ENCODE measurements around the gene TMA7B.

TMA7B gene

DNA sequence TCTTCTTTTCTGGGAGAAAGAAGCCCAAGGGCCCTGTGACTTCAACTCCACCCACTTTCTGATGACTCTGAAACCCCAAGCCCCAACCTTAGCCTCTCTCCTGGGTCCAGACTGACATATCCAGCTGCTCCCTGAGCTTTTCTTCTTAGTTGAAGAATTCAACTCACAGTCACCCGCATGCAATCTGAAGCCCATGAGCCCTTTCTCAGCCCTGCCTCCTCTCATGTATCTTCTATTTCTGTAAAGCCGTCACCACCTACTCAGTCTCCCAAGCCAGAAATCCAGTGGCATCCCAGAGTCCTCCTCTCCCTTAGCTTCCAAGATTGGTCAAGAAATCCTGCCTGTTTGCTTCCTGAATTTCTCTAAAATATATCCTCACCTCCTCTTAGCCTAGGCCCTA lies 7.1 kb upstream of the TMA7B start:
- DNase-seq (ENCODE audit: low spot score in 2 of 2) (no peak), ATAC-seq (ENCODE audit: low read depth) (no peak)
- Mint-ChIP-seq H3K4me3 (no peak overlapping the region), H3K36me3 (peaks cover 20% of the 10 kb centered on the region), H3K27ac (no peak overlapping the region), H3K27me3 (peaks cover 4% of the 10 kb centered on the region), H3K9me3 (no peaks in the 10 kb centered on the region), H3K4me1 (peaks cover 38% of the 10 kb centered on the region)

DNA sequence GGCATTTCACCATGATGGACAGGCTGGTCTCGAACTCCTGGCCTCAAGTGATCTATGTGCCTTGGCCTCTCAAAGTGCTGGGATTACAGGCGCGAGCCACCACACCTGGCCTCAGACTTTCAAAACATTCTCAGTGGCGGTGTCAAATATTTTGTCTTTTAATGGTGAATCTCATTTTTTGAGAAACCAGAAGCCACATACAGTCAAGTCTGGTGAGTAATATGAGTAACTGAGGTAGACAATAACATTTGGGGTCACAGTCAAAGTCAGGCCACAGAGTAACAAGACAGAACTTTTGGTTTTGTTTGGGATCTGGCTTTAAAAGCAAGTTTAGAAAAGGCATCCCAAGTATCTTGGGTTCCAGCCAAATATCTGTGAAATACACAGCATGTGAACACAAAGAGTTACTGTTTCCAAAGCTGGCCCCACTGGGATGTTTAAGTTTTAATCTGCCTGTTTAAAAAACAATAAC lies 5.6 kb upstream of the TMA7B start:
- ATAC-seq (ENCODE audit: low read depth), result no peak
- no peaks in the 10 kb centered on the region for H3K9me3 Mint-ChIP-seq
- H3K27me3 Mint-ChIP-seq, result peaks cover 8% of the 10 kb centered on the region
- H3K4me3 Mint-ChIP-seq, result no peak overlapping the region
- peaks cover 32% of the 10 kb centered on the region for H3K4me1 Mint-ChIP-seq
- no peak for DNase-seq (ENCODE audit: low spot score in 2 of 2)
- H3K27ac Mint-ChIP-seq, result no peak overlapping the region
- H3K36me3 Mint-ChIP-seq, result peaks cover 27% of the 10 kb centered on the region

DNA sequence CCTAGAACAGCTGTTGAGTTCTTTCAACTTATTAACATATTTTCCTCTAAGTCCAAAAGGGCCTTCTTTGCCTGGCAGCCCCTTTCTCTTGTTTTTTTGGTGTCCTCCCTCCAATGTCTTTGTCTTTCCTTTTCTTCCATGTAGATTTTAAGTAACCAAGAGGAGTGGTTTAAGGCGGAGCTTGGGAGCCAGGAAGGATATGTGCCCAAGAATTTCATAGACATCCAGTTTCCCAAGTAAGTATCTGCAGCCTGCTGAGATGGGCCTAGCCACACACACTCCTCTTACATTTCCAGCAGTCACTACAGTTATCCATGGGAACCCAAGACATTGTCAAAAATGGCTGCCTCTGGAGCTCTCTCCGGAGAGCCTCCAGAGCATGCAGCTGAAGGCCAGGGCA lies 4.5 kb upstream of the TMA7B start:
- DNase-seq (ENCODE audit: low spot score in 2 of 2) (no peak), ATAC-seq (ENCODE audit: low read depth) (no peak)
- Mint-ChIP-seq H3K4me1 (peaks cover 23% of the 10 kb centered on the region), H3K27me3 (peaks cover 10% of the 10 kb centered on the region), H3K4me3 (no peak overlapping the region), H3K27ac (no peak overlapping the region), H3K36me3 (peaks cover 33% of the 10 kb centered on the region), H3K9me3 (no peaks in the 10 kb centered on the region)

DNA sequence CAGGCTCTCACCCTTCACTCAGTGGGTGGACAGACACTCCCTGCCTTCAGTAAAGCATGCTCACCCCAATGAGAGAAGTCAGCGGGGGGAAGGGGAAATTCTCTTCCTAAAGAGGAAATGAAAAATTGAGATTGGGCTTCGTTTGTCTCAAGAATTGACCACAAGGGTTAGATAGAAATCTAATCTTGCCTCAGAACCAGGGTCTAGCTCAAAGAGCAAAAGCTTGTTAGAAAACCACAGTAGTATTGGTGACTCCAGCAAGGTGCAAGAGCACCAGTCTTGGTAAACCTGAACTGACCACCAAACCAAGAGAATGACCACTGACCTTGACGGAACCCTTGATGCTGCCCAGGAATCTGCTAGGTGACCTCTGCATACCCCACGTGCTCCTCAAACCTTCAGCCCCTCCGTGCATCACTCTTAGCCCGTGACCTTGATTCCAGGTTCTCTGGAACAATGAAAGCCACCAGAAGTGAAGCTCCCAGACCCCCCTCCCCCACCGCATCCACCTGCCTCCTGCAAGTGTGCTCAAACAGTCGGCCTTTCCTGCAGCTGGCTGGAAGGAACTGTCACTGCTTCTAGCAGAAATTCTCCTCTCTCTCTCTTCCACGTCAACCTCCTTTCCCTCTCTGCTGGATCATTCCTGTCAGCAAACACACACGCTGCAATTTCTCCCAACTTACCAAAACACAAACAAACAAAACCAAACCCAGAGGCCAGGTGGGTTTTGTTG lies 3.1 kb upstream of the TMA7B start:
- peaks cover 10% of the 10 kb centered on the region for H3K27me3 Mint-ChIP-seq
- peaks cover 33% of the 10 kb centered on the region for H3K36me3 Mint-ChIP-seq
- H3K4me3 Mint-ChIP-seq, result no peak overlapping the region
- ATAC-seq (ENCODE audit: low read depth) (peak; percentile 31), DNase-seq (ENCODE audit: low spot score in 2 of 2) (no peak)
- H3K9me3 Mint-ChIP-seq, result no peaks in the 10 kb centered on the region
- H3K4me1 Mint-ChIP-seq, result peaks cover 14% of the 10 kb centered on the region
- peak overlapping the region; percentile 48 for H3K27ac Mint-ChIP-seq

DNA sequence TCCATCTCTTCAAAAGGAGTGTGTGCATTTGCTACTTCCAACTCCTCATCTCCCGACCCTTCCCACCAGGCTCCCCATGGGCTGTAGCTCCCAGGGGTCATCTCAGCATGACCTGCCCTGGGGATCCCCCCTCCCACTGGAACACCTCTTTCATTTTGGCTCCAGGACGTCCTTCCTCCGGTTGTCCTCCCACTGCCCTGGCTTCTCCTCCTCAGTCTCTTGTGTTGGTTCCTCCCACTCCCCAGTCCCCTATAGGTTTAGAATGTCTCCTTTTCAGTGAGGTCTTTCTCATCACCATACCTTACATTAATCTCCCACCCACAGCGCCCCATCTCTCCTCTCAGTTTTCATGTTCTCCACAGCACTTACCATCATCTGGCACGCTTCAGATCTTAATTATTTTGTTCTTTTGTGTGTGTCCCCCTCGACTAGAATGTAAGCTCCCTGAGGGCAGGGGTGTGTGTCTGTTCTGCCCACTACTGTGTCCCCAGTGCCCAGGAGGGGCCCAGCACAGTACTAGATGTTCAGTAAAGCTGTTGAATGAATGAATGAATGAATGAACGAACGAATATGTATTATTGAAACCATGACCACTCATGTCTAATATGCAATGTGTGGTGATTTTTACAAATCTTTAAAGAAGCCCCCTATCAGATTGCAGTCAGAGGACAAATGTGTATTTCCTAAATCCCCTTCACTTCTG lies 2.0 kb upstream of the TMA7B start:
- no peak overlapping the region for H3K27ac Mint-ChIP-seq
- no peak for DNase-seq (ENCODE audit: low spot score in 2 of 2)
- peaks cover 33% of the 10 kb centered on the region for H3K36me3 Mint-ChIP-seq
- no peak overlapping the region for H3K4me3 Mint-ChIP-seq
- peaks cover 14% of the 10 kb centered on the region for H3K4me1 Mint-ChIP-seq
- H3K27me3 Mint-ChIP-seq, result peaks cover 10% of the 10 kb centered on the region
- ATAC-seq (ENCODE audit: low read depth), result no peak
- H3K9me3 Mint-ChIP-seq, result no peaks in the 10 kb centered on the region

DNA sequence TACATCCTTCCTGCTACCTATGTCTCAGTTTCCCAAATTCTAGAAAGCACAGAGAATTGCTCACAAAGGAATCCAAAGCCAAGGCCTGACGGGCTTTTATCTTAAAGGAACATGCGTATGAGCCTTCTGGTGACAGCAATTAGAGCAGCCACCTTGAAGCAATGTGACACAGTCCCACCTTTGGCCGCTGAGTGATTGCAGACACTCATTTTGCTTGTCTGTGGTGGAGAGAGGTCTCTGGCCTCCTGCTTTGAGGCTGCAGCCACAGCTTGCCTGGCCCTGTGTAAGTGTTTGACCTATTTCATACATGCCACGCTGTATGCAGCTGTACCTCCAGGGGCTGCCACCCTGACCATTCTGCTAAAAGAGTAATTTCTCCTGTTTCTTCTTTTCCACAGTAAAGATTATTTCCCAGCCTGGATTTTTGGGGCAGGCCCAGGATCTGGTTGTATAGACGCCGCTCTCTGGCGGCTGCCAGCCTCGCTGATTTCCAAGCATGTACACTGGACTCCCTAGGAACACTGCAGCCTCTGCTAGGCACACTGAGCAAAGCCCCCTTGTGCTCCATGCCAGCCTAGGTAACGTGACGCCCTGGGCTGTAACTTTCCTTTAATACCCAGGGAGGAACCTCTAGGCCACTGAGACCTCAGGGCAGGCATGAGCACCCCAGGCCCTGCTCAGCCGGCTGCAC lies 1.1 kb upstream of the TMA7B start:
- no peak for ATAC-seq (ENCODE audit: low read depth)
- H3K27me3 Mint-ChIP-seq, result peaks cover 10% of the 10 kb centered on the region
- no peak overlapping the region for H3K4me3 Mint-ChIP-seq
- H3K4me1 Mint-ChIP-seq, result peaks cover 14% of the 10 kb centered on the region
- DNase-seq (ENCODE audit: low spot score in 2 of 2), result no peak
- H3K9me3 Mint-ChIP-seq, result no peaks in the 10 kb centered on the region
- H3K27ac Mint-ChIP-seq, result no peak overlapping the region
- H3K36me3 Mint-ChIP-seq, result peaks cover 31% of the 10 kb centered on the region

DNA sequence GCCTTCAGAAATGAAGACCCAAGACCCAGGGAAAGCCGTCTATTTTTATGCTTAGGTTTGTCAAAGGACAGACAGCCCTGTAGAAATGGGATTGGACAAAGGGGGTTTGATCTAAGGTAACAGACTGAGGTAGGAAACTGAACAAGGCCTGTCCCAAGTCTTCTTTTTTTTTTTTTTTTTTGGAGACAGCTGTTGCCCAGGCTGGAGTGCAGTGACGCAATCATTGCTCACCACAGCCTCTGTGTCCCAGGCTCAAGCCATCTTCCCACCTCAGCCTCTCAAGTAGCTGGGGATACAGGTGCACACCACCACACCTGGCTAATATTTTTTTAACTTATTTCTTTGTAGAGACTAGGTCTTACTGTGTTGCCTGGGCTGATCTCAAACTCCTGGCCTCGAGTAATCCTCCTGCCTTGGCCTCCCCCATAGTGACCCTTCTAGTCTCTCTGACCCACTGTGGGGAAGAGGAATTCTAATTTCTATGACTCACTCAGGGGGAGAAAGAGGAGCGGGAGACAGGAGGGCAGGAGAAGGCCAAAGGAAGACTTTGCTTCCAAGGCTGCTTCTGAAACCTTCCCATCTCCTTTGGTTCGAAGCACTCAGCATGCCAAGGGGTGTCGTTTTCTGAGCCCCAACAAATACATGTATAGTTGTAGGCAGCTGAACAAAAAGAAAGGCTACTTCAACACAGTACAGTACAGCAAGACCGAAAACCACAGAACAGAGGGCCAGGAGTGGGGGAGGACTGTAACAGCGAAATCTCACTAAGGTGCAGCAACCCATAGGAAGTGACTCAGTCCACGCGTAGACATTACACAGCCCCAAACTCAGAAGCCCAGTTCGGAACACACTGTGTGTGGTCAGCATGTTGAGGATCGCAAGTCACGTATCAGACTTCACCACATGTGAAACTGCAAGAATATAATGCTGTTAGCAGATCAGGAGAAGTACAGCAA lies 872 bp downstream of the TMA7B start:
- Mint-ChIP-seq H3K36me3 (peaks cover 31% of the 10 kb centered on the region), H3K4me3 (no peak overlapping the region), H3K4me1 (peaks cover 14% of the 10 kb centered on the region), H3K9me3 (no peaks in the 10 kb centered on the region), H3K27me3 (peaks cover 12% of the 10 kb centered on the region), H3K27ac (no peak overlapping the region)
- DNase-seq (ENCODE audit: low spot score in 2 of 2) (no peak), ATAC-seq (ENCODE audit: low read depth) (no peak)

DNA sequence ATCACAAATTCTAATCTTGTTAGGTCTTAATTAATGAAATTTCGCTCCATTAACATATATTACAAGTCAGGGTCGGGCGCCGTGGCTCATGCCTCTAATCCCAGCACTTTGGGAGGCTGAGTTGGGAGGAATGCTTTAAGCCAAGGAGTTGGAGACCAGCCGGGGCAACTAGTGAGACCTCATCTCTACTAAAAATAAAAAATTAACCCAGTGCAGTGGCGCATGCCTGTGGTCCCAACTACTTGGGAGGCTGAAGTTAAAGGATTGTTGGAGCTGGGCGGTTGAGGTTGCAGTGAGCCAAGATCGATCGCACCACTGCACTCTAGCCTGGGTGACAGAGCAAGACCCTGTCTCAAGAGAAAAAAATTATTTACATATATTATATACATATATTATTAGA lies 1.9 kb downstream of the TMA7B start:
- peaks cover 12% of the 10 kb centered on the region for H3K27me3 Mint-ChIP-seq
- peaks cover 10% of the 10 kb centered on the region for H3K4me1 Mint-ChIP-seq
- no peak overlapping the region for H3K27ac Mint-ChIP-seq
- H3K36me3 Mint-ChIP-seq, result peaks cover 31% of the 10 kb centered on the region
- H3K9me3 Mint-ChIP-seq, result no peaks in the 10 kb centered on the region
- no peak overlapping the region for H3K4me3 Mint-ChIP-seq
- ATAC-seq (ENCODE audit: low read depth), result no peak
- no peak for DNase-seq (ENCODE audit: low spot score in 2 of 2)

DNA sequence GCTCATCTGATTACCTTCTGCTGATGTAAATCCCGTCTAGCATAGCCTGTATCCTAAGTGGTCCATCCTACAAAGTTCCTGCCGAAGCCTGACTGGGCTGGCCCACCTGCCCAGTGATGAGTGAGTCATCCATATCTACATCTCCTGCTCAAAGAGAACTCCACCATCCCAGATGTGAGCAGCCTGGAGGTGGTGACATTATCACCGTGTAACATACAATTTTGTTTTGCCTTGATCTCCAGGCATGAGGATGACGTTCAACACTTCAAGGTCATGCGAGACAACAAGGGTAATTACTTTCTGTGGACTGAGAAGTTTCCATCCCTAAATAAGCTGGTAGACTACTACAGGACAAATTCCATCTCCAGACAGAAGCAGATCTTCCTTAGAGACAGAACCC lies 5.6 kb downstream of the TMA7B start:
- H3K27me3 Mint-ChIP-seq, result peaks cover 2% of the 10 kb centered on the region
- H3K4me1 Mint-ChIP-seq, result no peaks in the 10 kb centered on the region
- ATAC-seq (ENCODE audit: low read depth) (no peak), DNase-seq (ENCODE audit: low spot score in 2 of 2) (no peak)
- peaks cover 23% of the 10 kb centered on the region for H3K36me3 Mint-ChIP-seq
- H3K9me3 Mint-ChIP-seq, result no peaks in the 10 kb centered on the region
- no peak overlapping the region for H3K27ac Mint-ChIP-seq
- H3K4me3 Mint-ChIP-seq, result no peak overlapping the region

DNA sequence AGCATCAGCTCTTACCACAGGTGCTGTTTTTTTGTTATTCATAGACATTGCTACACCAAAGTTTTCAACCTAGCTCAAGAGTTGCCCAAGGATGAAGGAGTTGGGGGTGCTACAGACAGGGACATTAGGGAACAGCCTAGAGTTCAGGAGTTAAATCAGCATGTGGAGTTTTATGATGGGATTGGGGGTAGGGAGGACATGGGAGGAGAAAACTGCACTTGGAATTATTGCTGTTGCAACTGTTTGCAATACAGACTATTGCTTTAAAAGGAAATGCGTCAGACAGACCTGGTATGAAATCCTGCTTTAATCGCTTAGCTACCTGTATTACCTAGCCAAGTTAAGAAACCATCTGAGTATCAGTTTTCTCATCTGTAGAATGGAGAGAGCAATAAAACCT lies 6.3 kb downstream of the TMA7B start:
- peaks cover 23% of the 10 kb centered on the region for H3K36me3 Mint-ChIP-seq
- peaks cover 2% of the 10 kb centered on the region for H3K27me3 Mint-ChIP-seq
- DNase-seq (ENCODE audit: low spot score in 2 of 2) (no peak), ATAC-seq (ENCODE audit: low read depth) (no peak)
- H3K9me3 Mint-ChIP-seq, result no peaks in the 10 kb centered on the region
- no peak overlapping the region for H3K27ac Mint-ChIP-seq
- no peak overlapping the region for H3K4me3 Mint-ChIP-seq
- no peaks in the 10 kb centered on the region for H3K4me1 Mint-ChIP-seq

DNA sequence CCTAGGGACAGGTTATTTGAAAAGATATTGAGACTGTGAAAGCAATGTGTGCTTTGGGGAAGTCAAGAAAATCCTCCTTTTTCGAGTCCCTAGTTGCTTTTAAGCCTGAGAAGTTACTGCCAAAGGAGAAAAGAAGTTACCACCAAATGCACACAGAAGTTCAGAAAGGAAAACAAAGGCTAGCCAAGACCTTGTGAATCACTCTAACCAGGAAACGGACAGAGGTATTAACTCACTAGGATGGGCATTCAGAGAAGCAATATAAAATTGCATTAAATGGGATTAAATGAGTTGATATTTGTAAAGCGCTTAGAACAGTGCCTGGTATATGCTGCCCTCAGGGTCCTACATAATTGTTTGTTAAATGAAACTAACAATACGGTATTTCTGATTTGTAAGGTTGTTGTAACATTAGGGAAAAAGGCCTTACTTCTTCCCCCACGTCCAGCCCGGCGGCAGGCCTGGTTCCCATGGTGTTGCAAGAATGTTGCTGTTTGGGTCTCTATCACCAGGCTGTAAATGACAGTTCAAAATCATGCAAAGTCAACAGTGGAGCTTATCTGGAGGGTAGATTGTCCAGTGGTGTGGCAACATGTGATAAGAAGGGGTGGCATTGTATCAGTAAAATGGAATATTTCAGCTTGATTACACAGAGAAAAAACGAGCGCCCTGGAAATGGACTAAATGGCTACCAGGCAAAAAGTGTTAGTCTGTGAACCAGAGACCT lies 7.1 kb downstream of the TMA7B start:
- no peak for ATAC-seq (ENCODE audit: low read depth)
- H3K36me3 Mint-ChIP-seq, result peaks cover 27% of the 10 kb centered on the region
- DNase-seq (ENCODE audit: low spot score in 2 of 2), result no peak
- no peak overlapping the region for H3K4me3 Mint-ChIP-seq
- H3K27me3 Mint-ChIP-seq, result peaks cover 2% of the 10 kb centered on the region
- H3K27ac Mint-ChIP-seq, result no peak overlapping the region
- no peaks in the 10 kb centered on the region for H3K9me3 Mint-ChIP-seq
- H3K4me1 Mint-ChIP-seq, result no peaks in the 10 kb centered on the region

DNA sequence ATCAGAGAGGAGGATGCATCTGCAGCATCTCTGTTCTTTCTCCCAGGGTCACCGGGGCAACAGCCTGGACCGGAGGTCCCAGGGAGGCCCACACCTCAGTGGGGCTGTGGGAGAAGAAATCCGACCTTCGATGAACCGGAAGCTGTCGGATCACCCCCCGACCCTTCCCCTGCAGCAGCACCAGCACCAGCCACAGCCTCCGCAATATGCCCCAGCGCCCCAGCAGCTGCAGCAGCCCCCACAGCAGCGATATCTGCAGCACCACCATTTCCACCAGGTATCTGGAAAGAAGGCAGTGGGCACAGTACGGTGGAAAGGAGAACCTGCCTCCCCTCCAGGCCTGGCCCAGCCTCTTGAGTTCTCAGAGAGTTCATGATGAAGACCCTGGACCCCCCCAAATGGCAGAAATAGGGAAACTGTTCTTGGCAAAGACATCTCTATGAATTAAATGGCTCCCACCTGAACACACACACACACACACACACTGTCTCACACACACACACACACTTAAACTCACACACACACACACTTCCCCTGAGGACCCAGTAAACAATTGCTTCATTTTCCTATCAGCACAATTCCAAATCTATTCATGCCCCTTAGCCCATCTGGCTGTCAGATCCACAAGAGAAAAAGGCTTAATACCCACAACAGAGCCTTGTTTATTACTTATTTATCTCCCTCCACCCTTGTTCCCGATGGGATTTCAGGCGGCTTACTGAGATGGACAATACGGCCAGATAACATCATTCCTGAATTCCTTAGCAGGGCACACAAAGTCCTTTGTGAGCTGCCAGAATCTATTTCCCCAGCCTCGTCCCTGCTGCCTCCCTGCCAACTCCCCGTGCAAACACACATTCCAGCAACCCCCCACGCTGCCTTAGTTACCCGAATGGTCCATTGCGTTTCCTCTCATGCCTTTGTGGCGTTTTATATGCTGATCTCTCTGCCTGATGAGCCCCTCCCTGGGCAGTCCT lies 8.1 kb downstream of the TMA7B start:
- no peaks in the 10 kb centered on the region for H3K4me1 Mint-ChIP-seq
- DNase-seq (ENCODE audit: low spot score in 2 of 2), result no peak
- peaks cover 31% of the 10 kb centered on the region for H3K36me3 Mint-ChIP-seq
- H3K9me3 Mint-ChIP-seq, result no peaks in the 10 kb centered on the region
- no peak overlapping the region for H3K27ac Mint-ChIP-seq
- H3K4me3 Mint-ChIP-seq, result no peak overlapping the region
- H3K27me3 Mint-ChIP-seq, result peaks cover 6% of the 10 kb centered on the region
- ATAC-seq (ENCODE audit: low read depth), result no peak
